K562 (cell line): Measurements from ENCODE around the gene CKAP5. TPM values are rescaled to one million over a fixed set of nuclear protein-coding genes. Genes with fewer than 3 reads are reported as not detected.

Source experiments
- CREB1 ChIP-seq, 2 experiments: sonication (generic) in 1 of 2; formaldehyde crosslinking in 1 of 2; IDR thresholded peaks; 2 replicates each; pipeline versions ENCODE4 v1.6.1 to v1.8.0; 2012 to 2022; ENCODE audit warnings: inconsistent platforms in 1 of 2, mild to moderate bottlenecking in 1 of 2, missing genetic modification reagents in 1 of 2, moderate library complexity in 1 of 2
- KHSRP ChIP-seq: fragments of 450-650 bp; IDR thresholded peaks from 2 replicates; pipeline ENCODE4 v1.6.1; 2017
- KLF16 ChIP-seq: IDR thresholded peaks from 2 replicates; pipeline ENCODE4 v1.6.1; 2016; ENCODE audit warnings: antibody characterized with exemption
- RNF2 ChIP-seq: sonication (generic); IDR thresholded peaks from 2 replicates; pipeline ENCODE4 v1.6.1; 2016
- SLC30A9 ChIP-seq: fragments of 250-450 bp; sonication (Bioruptor Pico); IDR thresholded peaks from 2 replicates; pipeline ENCODE4 v1.8.0; 2022; ENCODE audit warnings: mild to moderate bottlenecking, moderate library complexity
- SMARCA5 ChIP-seq: fragments of 450-650 bp; IDR thresholded peaks from 2 replicates; pipeline ENCODE4 v1.6.1; 2016
- ZBTB8A ChIP-seq: fragments of 450-650 bp; IDR thresholded peaks from 2 replicates; pipeline ENCODE4 v1.6.1; 2018; ENCODE audit warnings: mild to moderate bottlenecking, moderate library complexity; ENCODE audit not compliant: partially characterized antibody
- ZNF609 ChIP-seq: sonication (generic); formaldehyde crosslinking; IDR thresholded peaks from 2 replicates; pipeline ENCODE4 v1.8.1; 2023; ENCODE audit warnings: missing genetic modification reagents, mild to moderate bottlenecking, borderline replicate concordance
- polyA plus RNA-seq, 8 experiments: library from polyadenylated mRNA; depleted of rRNA in 4 of 8; stranded (reverse) in 5 of 8; unstranded in 3 of 8; fragments of >200 nt; fragmentation: Nextera tagmentation in 2 of 8; fragmentation: Illumina TruSeq in 1 of 8; extraction: Ambion mirVana in 2 of 8; extraction: Trizol in 1 of 8; gene quantifications; 2 replicates each; pipeline versions ENCODE4 v1.2.1 to v1.2.3, GENCODE V29; 2011 to 2014; ENCODE audit warnings: inconsistent platforms in 1 of 8, missing spikeins in 1 of 8
- total RNA-seq, 7 experiments: library from RNA; depleted of rRNA in 6 of 7; stranded (reverse); fragments of >200 nt in 6 of 7; fragmentation: Illumina TruSeq in 2 of 7; extraction: Trizol in 2 of 7; gene quantifications; 2 replicates each; pipeline versions ENCODE4 v1.2.1 to v1.2.3, GENCODE V29; 2011 to 2021; ENCODE audit warnings: low replicate concordance in 1 of 7

CKAP5 gene
- total and polyA plus RNA-seq, 9 of the 15 experiments (the other 6 are each of a cell fraction or from before 2014, with no cell fraction given), result 60.1 to 239 (median 139) TPM

DNA sequence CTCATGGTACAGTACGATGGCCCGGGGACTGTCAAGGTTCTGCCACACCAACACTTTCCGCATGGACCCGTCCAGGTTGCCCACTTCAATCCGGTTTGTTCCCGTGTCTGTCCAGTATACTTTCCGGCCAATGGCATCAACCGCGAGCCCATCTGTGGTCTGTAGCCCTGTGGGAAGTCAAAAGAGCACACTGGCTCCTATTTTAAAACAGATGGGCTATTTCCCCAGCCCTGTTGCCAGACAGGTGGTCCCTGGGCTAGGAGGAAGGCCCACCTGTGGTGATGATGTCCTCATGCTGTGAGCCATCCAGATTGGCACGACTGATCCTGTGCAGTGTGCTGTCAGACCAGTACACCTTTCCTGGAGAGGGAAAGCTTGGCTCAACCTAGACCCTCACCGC lies 30.4 kb upstream of the CKAP5 start (continued):
- TF ChIP-seq ZNF609 (CRISPR knock-in tag), result no peak
- TF ChIP-seq ZBTB8A, result no peak
- no peak for TF ChIP-seq KHSRP
- no peak for TF ChIP-seq SLC30A9 (CRISPR knock-in tag)
- no peak for TF ChIP-seq CREB1 (IDR thresholded peaks at IDR 0.05)
- no peak for TF ChIP-seq CREB1 (CRISPR knock-in tag; IDR thresholded peaks at IDR 0.05)
- no peak for TF ChIP-seq KLF16
- TF ChIP-seq RNF2, result no peak
- no peak for TF ChIP-seq SMARCA5
